PFSK-1 (cell line): ENCODE results near the gene UGGT2.

ENCODE experiments used
- POLR2AphosphoS5 ChIP-seq: IDR thresholded peaks from 2 replicates; pipeline ENCODE4 v1.6.1; 2012; ENCODE audit warnings: low read depth, mild to moderate bottlenecking, control low read depth, low read length, moderate library complexity
- TAF1 ChIP-seq: IDR thresholded peaks from 2 replicates; pipeline ENCODE4 v1.6.1; 2012; ENCODE audit warnings: low read length, control low read depth, borderline replicate concordance; ENCODE audit not compliant: insufficient read depth

GRCh38 chr13:95906999-95907398 lies 146.2 kb downstream of the UGGT2 start:
- TF ChIP-seq TAF1 (no peak), POLR2AphosphoS5 (no peak)
